GM18526 (cell line): ENCODE results near the gene PITPNM3.

Experiments used
- POLR2A ChIP-seq: IDR thresholded peaks from 3 replicates; pipeline ENCODE4 v1.6.1; 2011; ENCODE audit not compliant: insufficient read length; ENCODE audit errors: extremely low read depth

Gene PITPNM3

DNA sequence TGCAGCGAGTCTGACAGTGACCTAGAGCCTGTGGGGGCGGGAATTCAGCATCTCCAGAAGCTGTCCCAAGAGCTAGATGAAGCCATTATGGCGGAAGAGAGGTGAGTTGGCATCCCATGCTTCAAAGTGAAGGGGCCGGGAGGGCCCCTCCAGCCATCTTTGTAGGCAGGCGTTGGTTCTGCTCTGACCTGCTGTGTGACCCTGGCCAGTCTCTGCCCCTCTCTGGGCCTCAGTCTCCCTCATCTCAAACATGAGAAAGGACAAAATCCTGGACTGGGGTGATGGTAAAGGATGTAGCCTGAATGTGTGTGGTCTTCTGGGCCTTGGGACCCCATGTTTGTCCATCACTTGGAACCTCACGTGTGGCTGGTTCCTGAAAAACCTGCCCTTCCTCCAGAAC is 107.0 kb downstream of the PITPNM3 start:
- no peak for TF ChIP-seq POLR2A

DNA sequence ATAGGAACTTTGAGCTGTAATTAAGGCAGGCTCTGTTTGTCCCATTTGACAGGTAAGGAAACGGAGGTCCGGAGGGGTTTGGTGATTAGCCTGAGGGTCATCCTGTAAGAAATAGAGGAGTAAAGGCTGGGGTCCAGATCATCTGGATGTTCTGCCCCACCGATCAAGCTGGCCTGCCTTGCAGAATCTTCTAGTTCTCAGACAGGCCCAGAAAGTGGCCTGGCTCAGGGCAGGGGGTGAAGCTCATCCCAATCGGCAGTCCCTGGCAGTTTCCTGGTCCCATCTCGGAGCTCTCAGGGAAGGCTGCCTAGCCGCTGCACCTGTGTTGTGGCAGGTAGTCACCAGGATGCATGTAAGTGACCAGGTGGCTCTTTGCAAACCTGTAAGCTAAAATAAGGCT is 107.9 kb downstream of the PITPNM3 start:
- TF ChIP-seq POLR2A = no peak

DNA sequence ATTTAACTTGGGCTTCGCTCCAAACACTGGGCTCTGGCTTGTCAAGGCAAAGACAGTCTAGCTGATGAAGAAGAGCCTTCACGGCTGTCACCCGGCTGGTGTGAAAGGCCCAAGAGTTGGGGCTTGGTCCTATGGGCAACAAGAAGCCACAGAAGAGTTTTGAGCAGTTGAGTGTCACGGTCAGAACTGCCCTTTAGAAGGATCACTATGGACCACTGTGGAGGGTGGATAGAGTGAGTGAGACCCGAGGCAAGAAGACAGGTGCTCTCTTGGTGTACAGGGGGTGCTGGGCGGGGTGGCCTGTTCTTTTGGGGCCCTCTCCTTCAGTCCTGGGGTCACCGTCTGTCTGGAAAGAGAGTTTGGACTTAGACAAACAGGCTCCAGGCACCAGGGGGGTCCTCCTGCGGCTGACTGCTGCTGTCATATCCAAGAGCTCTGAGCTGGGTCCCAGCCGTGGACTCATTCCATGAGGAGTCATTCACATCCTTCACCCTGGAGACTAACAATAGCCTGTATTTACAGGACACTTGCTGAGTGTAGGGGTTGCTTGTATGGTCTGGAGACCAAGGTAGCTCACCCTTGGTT is 109.7 kb downstream of the PITPNM3 start:
- TF ChIP-seq POLR2A = no peak

DNA sequence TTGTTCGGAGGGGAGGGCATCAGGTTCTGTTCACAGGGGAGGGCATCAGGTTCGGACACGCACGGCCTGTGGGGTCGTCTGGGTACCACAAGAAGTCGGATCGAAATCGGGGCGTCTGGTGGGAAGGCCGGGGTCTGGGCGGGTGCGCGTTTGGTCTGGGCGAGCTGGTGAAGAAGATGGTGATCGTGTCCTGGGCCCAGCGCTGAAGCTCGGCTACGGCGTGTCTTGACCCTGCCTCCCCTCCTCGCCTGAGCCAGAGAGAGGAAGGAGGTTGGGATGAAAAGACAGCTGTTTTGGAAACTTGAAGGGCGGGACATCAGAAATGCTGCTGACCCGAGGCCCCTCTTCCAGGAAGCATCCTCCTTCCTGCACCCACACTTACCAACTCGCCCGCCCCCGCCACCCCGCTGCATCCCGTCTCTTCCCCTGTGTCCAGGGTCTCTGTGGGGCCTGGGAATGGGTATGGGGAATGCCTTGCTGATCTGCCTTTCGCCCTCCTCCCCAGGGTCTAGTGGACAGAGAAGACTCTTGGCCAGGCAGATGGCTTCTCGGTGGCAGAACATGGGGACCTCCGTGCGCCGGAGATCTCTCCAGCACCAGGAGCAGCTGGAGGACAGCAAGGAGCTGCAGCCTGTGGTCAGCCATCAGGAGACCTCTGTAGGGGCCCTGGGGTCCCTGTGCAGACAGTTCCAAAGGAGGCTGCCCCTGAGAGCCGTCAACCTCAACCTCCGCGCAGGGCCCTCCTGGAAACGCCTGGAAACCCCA is 111.6 kb downstream of the PITPNM3 start:
- no peak for TF ChIP-seq POLR2A

DNA sequence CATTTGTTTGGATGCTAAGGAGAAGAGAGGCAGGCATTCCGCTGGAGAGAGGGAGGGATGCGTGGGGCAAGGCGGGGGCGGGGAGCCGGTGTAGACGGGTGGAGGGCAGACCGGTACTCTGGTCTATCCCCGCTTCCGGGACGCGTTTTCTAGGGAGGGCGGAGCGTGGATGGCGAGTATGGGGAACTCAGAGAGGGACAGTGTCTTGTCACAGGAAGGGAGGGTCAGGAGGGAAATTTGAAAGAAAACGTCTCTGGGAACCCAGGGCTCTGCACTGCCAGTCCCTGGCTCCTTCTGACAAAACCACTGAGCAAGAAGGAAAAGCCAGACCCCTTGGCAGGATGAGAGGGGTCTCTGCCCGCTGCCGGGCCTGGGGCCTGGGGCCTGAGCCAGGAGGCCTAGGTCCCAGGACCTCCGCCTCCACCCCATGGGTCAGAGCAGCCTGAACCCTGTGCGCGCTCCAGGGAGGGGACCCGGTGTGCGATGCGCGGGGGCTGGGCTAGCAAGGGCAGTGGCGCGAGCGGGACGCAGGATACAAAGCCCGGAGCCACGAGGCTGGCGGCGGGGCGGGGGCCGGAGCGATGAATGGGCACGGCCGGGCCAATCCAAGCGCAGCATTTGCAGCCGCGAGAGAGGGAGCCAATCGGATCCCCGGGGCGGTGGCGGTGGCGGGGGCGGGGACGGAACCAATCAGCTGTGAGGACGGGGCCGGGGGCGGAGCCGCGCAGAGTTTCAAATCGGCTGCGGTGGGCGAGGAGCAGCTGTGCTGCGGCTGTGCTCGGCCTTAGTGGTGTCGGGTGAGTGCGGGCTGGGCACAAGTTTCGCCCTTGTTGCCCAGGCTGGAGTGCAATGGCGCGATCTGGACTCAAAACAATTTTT is 112.4 kb downstream of the PITPNM3 start, which contains the start of gene PIMREG:
Gene PIMREG, plus strand, starts transcription at position 764 of the 879 bp plus-strand sequence. CDS start 656 bp downstream, outside the sequence.
- TF ChIP-seq POLR2A = peak; percentile 58

- no peak for TF ChIP-seq POLR2A
Observed at GRCh38 chr17:6442775-6443174, 113.6 kb downstream of the PITPNM3 start.

- TF ChIP-seq POLR2A = no peak
Observed at GRCh38 chr17:6439951-6440350, 116.4 kb downstream of the PITPNM3 start.

DNA sequence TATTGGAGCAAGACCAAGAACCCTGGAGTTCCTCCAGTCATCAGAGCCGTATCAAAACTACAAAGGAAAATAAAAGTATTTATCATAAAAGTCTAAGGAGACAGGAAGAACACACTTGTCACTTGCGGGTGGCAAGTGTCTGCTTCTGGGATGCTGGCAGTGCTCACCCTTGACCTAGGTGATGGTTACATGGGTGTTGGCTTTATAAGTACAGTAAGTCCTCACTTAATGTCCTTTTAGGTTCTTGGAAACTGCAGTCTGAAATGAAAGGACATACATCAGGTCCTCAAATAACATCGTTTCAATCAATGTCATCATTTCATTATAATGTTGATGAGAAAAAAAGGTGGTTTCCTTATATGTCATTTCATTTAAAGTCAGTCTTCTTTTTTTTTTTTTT is 118.4 kb downstream of the PITPNM3 start:
- no peak for TF ChIP-seq POLR2A

DNA sequence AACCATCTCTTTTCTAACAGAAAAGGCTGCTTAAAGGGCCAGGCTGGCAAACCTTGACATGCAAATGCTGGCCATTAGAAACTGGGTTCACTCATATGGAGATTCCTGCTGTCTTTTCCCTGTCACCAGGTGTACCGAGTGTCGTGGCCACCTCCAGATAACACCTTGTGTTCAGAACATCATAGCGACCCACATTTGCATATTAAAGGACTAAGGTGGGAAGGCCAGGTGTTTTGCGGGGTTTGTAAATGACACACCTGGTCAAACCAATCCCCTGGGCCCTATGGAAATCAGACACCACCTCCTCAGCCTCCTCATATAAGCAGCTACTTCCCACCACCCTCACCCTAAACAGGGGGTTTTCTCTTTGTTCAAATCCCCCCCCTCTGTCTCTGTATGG is 118.9 kb downstream of the PITPNM3 start:
- no peak for TF ChIP-seq POLR2A

GRCh38 chr17:6435968-6436367 is 120.4 kb downstream of the PITPNM3 start:
- no peak for TF ChIP-seq POLR2A

GRCh38 chr17:6435051-6435450 is 121.3 kb downstream of the PITPNM3 start, which contains the start of gene AIPL1:
Gene AIPL1 (minus strand): TSS chr17:6435121. CDS start chr17:6435104, 17 bp downstream.
- TF ChIP-seq POLR2A = no peak

GRCh38 chr17:6430769-6431168 is 125.6 kb downstream of the PITPNM3 start:
- no peak for TF ChIP-seq POLR2A

DNA sequence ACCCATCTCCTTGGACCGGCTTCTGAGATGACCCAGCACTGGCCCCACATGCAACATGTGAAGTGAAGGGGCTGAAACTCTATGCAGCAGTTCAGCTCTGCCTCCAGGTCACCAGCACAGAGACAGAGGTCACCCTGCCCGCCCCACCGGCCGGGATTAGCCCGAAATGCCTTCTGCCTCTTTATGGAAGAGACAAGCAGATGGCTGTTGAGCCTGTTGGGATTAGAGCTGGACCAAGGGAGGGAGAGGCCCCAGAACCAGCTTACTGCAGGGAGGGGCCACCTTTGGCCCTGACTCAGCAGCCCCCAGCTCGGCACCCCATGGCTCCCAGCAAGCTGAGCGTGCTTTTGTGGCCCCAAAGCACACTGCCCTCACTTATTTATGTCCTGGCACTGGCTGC is 127.1 kb downstream of the PITPNM3 start:
- TF ChIP-seq POLR2A = no peak

GRCh38 chr17:6428207-6428965 is 128.0 kb downstream of the PITPNM3 start:
- no peak for TF ChIP-seq POLR2A

- TF ChIP-seq POLR2A = no peak
Observed at GRCh38 chr17:6427279-6427781, 129.0 kb downstream of the PITPNM3 start.
